Measurements from ENCODE around the gene FAAH. TPM values are rescaled to one million over a fixed set of nuclear protein-coding genes. Genes with fewer than 3 reads are reported as not detected.

The FAAH gene
- total and polyA plus RNA-seq, 2 of the 4 experiments (the other 2 are of a cell fraction) = under 0.01 to 0.19 TPM

DNA sequence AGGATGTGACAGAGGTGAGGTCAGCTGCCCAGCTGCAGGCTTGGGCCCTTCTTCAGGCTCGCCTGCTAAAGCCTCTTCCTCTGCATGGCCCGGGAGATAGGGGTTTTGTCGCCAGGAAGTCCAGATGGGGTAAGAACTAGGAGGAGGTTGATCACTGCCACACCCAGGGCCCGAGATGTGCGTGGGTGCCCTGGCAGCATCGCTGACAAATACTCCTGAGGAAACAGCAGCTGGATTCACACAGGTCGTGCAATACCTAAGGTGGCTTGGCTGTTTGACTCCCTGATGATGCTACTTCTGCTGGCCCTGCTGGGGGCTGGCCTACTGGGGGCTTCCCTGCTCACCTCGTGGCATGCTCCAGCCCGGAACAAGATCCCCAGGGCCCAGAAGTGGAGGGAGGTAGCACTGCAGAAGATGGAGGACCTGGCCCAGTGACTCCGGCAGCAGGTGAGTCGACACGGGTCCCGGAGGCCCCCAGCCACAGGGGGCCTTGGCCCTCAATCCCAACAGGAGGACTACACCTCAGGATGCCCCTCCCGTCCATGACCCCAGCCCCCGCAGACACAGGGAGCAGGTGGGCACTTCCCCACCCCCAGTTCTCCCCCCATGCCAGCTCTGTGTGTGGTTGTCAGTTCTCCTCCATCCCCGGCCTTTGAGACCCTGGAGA lies 29.6 kb downstream of the FAAH start:
- H2BK120ac ChIP-seq (ENCODE audit: low read depth, low read length) = no peak overlapping the region
- no peak overlapping the region for H2AK5ac ChIP-seq (ENCODE audit: low read depth, low read length)
- peaks cover 32% of the 10 kb centered on the region for H3K27me3 ChIP-seq (ENCODE audit: control insufficient read depth, insufficient read depth, low read length)
- H4K8ac ChIP-seq (ENCODE audit: low read depth in 2 of 2, low read length in 2 of 2) = no peak overlapping the region
- H2BK5ac ChIP-seq (ENCODE audit: low read depth, low read length, poor library complexity, severe bottlenecking) = no peak overlapping the region
- H3K4ac ChIP-seq (ENCODE audit: low read depth, low read length) = no peak overlapping the region
- DNase-seq = no peak
- no peak overlapping the region for H3K18ac ChIP-seq (ENCODE audit: low read depth, low read length)
- no peak overlapping the region for H2BK20ac ChIP-seq (ENCODE audit: low read depth, low read length)
- no peaks in the 10 kb centered on the region for H3K79me1 ChIP-seq (ENCODE audit: low read depth in 1 of 2, low read length in 2 of 2)
- H3K9ac ChIP-seq (ENCODE audit: low read depth, low read length) = no peak overlapping the region
- no peak overlapping the region for H2AK9ac ChIP-seq (replicated peaks; ENCODE audit: low read depth, low read length, poor library complexity)
- CTCF ChIA-PET = no interaction called here
- 72% methylated on average over 2 of the region's 16 CpGs; no CpG with 5 or more reads in 1 of the 2 experiments for WGBS, 2 experiments (ENCODE audit: extremely low coverage in 2 of 2, insufficient read length in 1 of 2)
- in situ Hi-C loops (cut with MboI; ENCODE audit: low sequenced_read_pairs) (loop anchor here (25.0 kb wide), 1 partner anchor 289 kb away; the partner anchor contains the start of gene EFCAB14), intact Hi-C loops (cut with micrococcal nuclease) (no loop called here), dilution Hi-C loops (cut with HindIII; ENCODE audit: low sequenced_read_pairs, unreplicated experiment) (no loop called here)
- H4K91ac ChIP-seq (ENCODE audit: insufficient read depth, low read depth, low read length) = no peak overlapping the region
- no peak overlapping the region for H3K56ac ChIP-seq (ENCODE audit: extremely low read depth, insufficient read depth, low read length)
- ATAC-seq (ENCODE audit: low read depth) = no peak
- no peak overlapping the region for H3K27ac ChIP-seq (ENCODE audit: insufficient read depth, low read length)
- H2BK15ac ChIP-seq (ENCODE audit: low read depth, low read length) = no peak overlapping the region
- no peak overlapping the region for H3K14ac ChIP-seq (replicated peaks; ENCODE audit: low read depth, low read length)
- H3K23ac ChIP-seq (ENCODE audit: low read depth, low read length) = no peak overlapping the region
- H3K4me3 ChIP-seq (ENCODE audit: insufficient read depth, low read depth, low read length) = no peak overlapping the region
- H2AFZ ChIP-seq (replicated peaks; ENCODE audit: low read length, poor library complexity) = no peak overlapping the region
- H3K4me1 ChIP-seq (ENCODE audit: control insufficient read depth, insufficient read depth, low read length) = no peaks in the 10 kb centered on the region
- TF ChIP-seq FOS (IDR thresholded peaks at IDR 0.05; ENCODE audit: low read depth, low read length) (no peak), RFX5 (IDR thresholded peaks at IDR 0.05; ENCODE audit: low read depth, low read length) (no peak), SMC3 (IDR thresholded peaks at IDR 0.05; ENCODE audit: low read depth, low read length) (no peak), RCOR1 (IDR thresholded peaks at IDR 0.05; ENCODE audit: insufficient replicate concordance, low read length) (no peak), MAZ (IDR thresholded peaks at IDR 0.05; ENCODE audit: borderline replicate concordance, low read depth, low read length) (no peak), NFE2L2 (IDR thresholded peaks at IDR 0.05; ENCODE audit: low read depth, low read length) (no peak), MAFK (IDR thresholded peaks at IDR 0.05; ENCODE audit: low read depth, low read length) (no peak), CHD1 (IDR thresholded peaks at IDR 0.05; ENCODE audit: low read depth, low read length) (no peak), RAD21 (IDR thresholded peaks at IDR 0.05; ENCODE audit: low read length) (no peak), BHLHE40 (IDR thresholded peaks at IDR 0.05; ENCODE audit: low read depth, low read length) (no peak), CEBPB (IDR thresholded peaks at IDR 0.05; ENCODE audit: low read depth, low read length) (no peak), POLR2A (IDR thresholded peaks at IDR 0.05; ENCODE audit: low read depth, low read length) (no peak), MXI1 (IDR thresholded peaks at IDR 0.05; ENCODE audit: borderline replicate concordance, low read depth, low read length) (no peak)
- TF ChIP-seq, protein P1, sequence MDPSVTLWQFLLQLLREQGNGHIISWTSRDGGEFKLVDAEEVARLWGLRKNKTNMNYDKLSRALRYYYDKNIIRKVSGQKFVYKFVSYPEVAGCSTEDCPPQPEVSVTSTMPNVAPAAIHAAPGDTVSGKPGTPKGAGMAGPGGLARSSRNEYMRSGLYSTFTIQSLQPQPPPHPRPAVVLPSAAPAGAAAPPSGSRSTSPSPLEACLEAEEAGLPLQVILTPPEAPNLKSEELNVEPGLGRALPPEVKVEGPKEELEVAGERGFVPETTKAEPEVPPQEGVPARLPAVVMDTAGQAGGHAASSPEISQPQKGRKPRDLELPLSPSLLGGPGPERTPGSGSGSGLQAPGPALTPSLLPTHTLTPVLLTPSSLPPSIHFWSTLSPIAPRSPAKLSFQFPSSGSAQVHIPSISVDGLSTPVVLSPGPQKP (IDR thresholded peaks at IDR 0.05; ENCODE audit: borderline replicate concordance, low read depth, low read length) = no peak
- TF ChIP-seq, protein P2, sequence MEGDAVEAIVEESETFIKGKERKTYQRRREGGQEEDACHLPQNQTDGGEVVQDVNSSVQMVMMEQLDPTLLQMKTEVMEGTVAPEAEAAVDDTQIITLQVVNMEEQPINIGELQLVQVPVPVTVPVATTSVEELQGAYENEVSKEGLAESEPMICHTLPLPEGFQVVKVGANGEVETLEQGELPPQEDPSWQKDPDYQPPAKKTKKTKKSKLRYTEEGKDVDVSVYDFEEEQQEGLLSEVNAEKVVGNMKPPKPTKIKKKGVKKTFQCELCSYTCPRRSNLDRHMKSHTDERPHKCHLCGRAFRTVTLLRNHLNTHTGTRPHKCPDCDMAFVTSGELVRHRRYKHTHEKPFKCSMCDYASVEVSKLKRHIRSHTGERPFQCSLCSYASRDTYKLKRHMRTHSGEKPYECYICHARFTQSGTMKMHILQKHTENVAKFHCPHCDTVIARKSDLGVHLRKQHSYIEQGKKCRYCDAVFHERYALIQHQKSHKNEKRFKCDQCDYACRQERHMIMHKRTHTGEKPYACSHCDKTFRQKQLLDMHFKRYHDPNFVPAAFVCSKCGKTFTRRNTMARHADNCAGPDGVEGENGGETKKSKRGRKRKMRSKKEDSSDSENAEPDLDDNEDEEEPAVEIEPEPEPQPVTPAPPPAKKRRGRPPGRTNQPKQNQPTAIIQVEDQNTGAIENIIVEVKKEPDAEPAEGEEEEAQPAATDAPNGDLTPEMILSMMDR (conservative IDR thresholded peaks at IDR 0.05; ENCODE audit: low read depth, low read length) = no peak
- TF ChIP-seq, protein P3, sequence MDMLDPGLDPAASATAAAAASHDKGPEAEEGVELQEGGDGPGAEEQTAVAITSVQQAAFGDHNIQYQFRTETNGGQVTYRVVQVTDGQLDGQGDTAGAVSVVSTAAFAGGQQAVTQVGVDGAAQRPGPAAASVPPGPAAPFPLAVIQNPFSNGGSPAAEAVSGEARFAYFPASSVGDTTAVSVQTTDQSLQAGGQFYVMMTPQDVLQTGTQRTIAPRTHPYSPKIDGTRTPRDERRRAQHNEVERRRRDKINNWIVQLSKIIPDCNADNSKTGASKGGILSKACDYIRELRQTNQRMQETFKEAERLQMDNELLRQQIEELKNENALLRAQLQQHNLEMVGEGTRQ (IDR thresholded peaks at IDR 0.05; ENCODE audit: low read depth, low read length) = no peak
- H3K4me2 ChIP-seq (ENCODE audit: low read depth, low read length) = no peak overlapping the region
- H4K5ac ChIP-seq (ENCODE audit: low read depth, low read length) = no peak overlapping the region
- no peaks in the 10 kb centered on the region for H3K9me3 ChIP-seq (ENCODE audit: control insufficient read depth, insufficient read depth, low read length)
- no peaks in the 10 kb centered on the region for H3K36me3 ChIP-seq (ENCODE audit: control insufficient read depth, insufficient read depth, low read length)
- H3K9me1 ChIP-seq (ENCODE audit: insufficient read depth, low read length) = no peaks in the 10 kb centered on the region
- H4K20me1 ChIP-seq (ENCODE audit: insufficient read depth, low read length) = no peaks in the 10 kb centered on the region
- no TSS peak for BruUV-seq (replicated peaks)
- POLR2A ChIA-PET (ENCODE audit: unreplicated experiment) = no interaction called here
